Measurements from ENCODE around the gene ARHGEF12.

DNA sequence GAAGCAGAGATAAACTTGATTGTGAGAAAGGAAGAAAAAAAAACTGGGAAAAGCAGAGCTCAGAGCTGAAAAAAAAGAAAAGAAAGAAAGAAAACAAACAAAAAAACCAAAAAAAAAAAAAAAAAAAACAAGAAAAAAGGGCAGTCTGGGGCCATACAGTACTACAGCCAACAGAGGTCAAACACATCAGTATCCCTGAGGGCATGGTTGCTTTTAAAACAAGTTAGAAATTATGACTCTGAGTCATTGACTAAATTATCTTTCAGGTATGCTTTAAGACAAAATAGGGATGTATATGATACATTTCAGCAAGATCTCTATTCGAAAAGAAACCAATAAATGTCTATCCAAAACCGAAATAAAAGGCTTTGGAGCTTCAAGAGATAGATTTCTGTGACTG is 48.2 kb upstream of the ARHGEF12 start:
- TF ChIP-seq GATA3 (IDR thresholded peaks at IDR 0.05; ENCODE audit: low read depth, low read length) (no peak), GATA2 (IDR thresholded peaks at IDR 0.05; ENCODE audit: low read depth, low read length) (no peak)

All from SH-SY5Y (cell line).